HepG2 (cell line): Measurements from ENCODE around the gene DOK5. TPM values are rescaled to one million over a fixed set of nuclear protein-coding genes. Genes with fewer than 3 reads are reported as not detected.

Experiments
- ATAC-seq: fragments of 200-7000 bp; cut with Tn5 transposase; 3 replicates; pipeline ENCODE4 v1.9.1; 2020; ENCODE audit warnings: mild to moderate bottlenecking, moderate library complexity
- BruUV-seq: library from RNA; stranded (reverse); fragments of 400-500 nt; replicated peaks from 2 replicates; lab custom pipeline; 2021; lab: Mats Ljungman, UMichigan
- CTCF ChIA-PET: fragments of 300-600 bp; formaldehyde crosslinking; extraction: SDS; loops from one replicate; lab custom pipeline; 2021; ENCODE audit warnings: low total read pairs, inconsistent platforms, low intra/inter-chr PET ratio; lab: Yijun Ruan, JAX
- POLR2A ChIA-PET: fragments of 350-600 bp; sonication (Branson Sonifier 250); formaldehyde crosslinking; loops from one replicate; lab custom pipeline; 2020; ENCODE audit warnings: antibody characterized with exemption, inconsistent platforms; lab: Yijun Ruan, JAX
- DNase-seq: peaks from one replicate; pipeline ENCODE4 v3.0.0-alpha.2; 2015; ENCODE audit warnings: low spot score
- FAIRE-seq: peaks from 3 replicates; lab custom pipeline; 2011; peaks lifted over from hg19 to GRCh38; lab: Jason Lieb, UNC
- H2AFZ ChIP-seq: one replicate; pipeline ENCODE4 v1.6.1; 2011; ENCODE audit warnings: low read length, inconsistent platforms
- H3K27ac ChIP-seq: fragments of 300-600 bp; 3 replicates; pipeline ENCODE4 v1.8.0; 2011; ENCODE audit warnings: mixed run types, mild to moderate bottlenecking, mixed read lengths, low read length, inconsistent platforms; ENCODE audit not compliant: insufficient read depth; ENCODE audit errors: extremely low read length
- H3K27me3 ChIP-seq, 2 experiments: fragments of 200-600 bp in 1 of 2; 2 replicates in 1 of 2; 3 replicates in 1 of 2; pipeline versions ENCODE4 v1.6.0 to v1.8.0; 2011; ENCODE audit warnings: low read length in 2 of 2, mild to moderate bottlenecking in 2 of 2, moderate library complexity in 2 of 2, inconsistent platforms in 1 of 2; ENCODE audit not compliant: insufficient read depth in 2 of 2, control insufficient read depth in 1 of 2
- H3K36me3 ChIP-seq, 2 experiments: fragments of 200-600 bp in 1 of 2; replicated peaks in 1 of 2; 2 replicates in 1 of 2; 3 replicates in 1 of 2; pipeline versions ENCODE4 v1.5.1 to v1.8.0; 2011; ENCODE audit warnings: low read length in 2 of 2, inconsistent platforms in 1 of 2; ENCODE audit not compliant: insufficient read depth in 2 of 2, control insufficient read depth in 1 of 2
- H3K4me1 ChIP-seq: 2 replicates; pipeline ENCODE4 v1.5.1; 2012; ENCODE audit warnings: low read length, inconsistent platforms; ENCODE audit not compliant: insufficient read depth
- H3K4me2 ChIP-seq: 2 replicates; pipeline ENCODE4 v1.6.0; 2011; ENCODE audit warnings: low read depth, low read length, inconsistent platforms
- H3K4me3 ChIP-seq, 3 experiments: fragments of 200-600 bp in 1 of 3; sonication (generic), shearing (Covaris generic) in 1 of 3; replicated peaks in 1 of 3; 2 replicates each; pipeline ENCODE4 v1.5.1; 2011 to 2016; ENCODE audit warnings: low read length in 3 of 3, inconsistent platforms in 2 of 3, low read depth in 2 of 3, mild to moderate bottlenecking in 2 of 3, control low read depth in 1 of 3, mixed read lengths in 1 of 3; ENCODE audit not compliant: insufficient read depth in 1 of 3
- H3K79me2 ChIP-seq: one replicate; pipeline ENCODE4 v1.6.1; 2011; ENCODE audit warnings: low read length, inconsistent platforms; ENCODE audit not compliant: insufficient read depth
- H3K9ac ChIP-seq: 2 replicates; pipeline ENCODE4 v1.6.0; 2011; ENCODE audit warnings: mild to moderate bottlenecking, low read depth, low read length, inconsistent platforms; ENCODE audit not compliant: insufficient read depth
- H3K9me3 ChIP-seq: 2 replicates; pipeline ENCODE4 v1.5.1; 2012; ENCODE audit warnings: mild to moderate bottlenecking, low read length
- H4K20me1 ChIP-seq: 2 replicates; pipeline ENCODE4 v1.6.0; 2011; ENCODE audit warnings: inconsistent platforms, mild to moderate bottlenecking, low read length, moderate library complexity; ENCODE audit not compliant: insufficient read depth
- CTCF ChIP-seq: sonication (generic); formaldehyde crosslinking; IDR thresholded peaks from 2 replicates; pipeline ENCODE4 v1.5.0; 2020; ENCODE audit warnings: mild to moderate bottlenecking, missing genetic modification reagents, moderate library complexity
- FOXA1 ChIP-seq, 2 experiments: fragments of 450-650 bp in 1 of 2; sonication (generic) in 1 of 2; formaldehyde crosslinking in 1 of 2; IDR thresholded peaks; 2 replicates each; pipeline versions ENCODE4 v1.4.0 to v1.6.1; 2016 to 2020; ENCODE audit warnings: missing genetic modification reagents in 1 of 2
- FOXA3 ChIP-seq: IDR thresholded peaks from 2 replicates; pipeline ENCODE4 v1.6.1; 2016; ENCODE audit warnings: missing genetic modification reagents, missing compliant biosample characterization
- HOXA7 ChIP-seq: sonication (generic); formaldehyde crosslinking; IDR thresholded peaks from 2 replicates; pipeline ENCODE4 v1.8.1; 2022; ENCODE audit warnings: mild to moderate bottlenecking, missing genetic modification reagents, moderate library complexity
- SOX13 ChIP-seq, 3 experiments: fragments of 450-650 bp in 1 of 3; sonication (generic) in 1 of 3; formaldehyde crosslinking in 1 of 3; IDR thresholded peaks in 2 of 3; conservative IDR thresholded peaks in 1 of 3; 2 replicates each; pipeline versions ENCODE4 v1.5.0 to v1.6.1; 2016 to 2020; ENCODE audit warnings: antibody characterized with exemption in 1 of 3, mild to moderate bottlenecking in 1 of 3, missing compliant biosample characterization in 1 of 3, missing genetic modification reagents in 1 of 3, moderate library complexity in 1 of 3
- SOX5 ChIP-seq: IDR thresholded peaks from 2 replicates; pipeline ENCODE4 v1.6.1; 2016; ENCODE audit warnings: borderline replicate concordance
- TFE3 ChIP-seq: IDR thresholded peaks from 2 replicates; pipeline ENCODE4 v1.6.1; 2016
- ZBTB40 ChIP-seq, 2 experiments: fragments of 450-650 bp in 1 of 2; sonication (generic) in 1 of 2; formaldehyde crosslinking in 1 of 2; IDR thresholded peaks; 2 replicates each; pipeline versions ENCODE4 v1.6.1 to v1.8.0; 2016 to 2022; ENCODE audit warnings: antibody characterized with exemption in 1 of 2, mild to moderate bottlenecking in 1 of 2, missing genetic modification reagents in 1 of 2
- ZNF12 ChIP-seq: sonication (generic); formaldehyde crosslinking; IDR thresholded peaks from 2 replicates; pipeline ENCODE4 v1.5.0; 2020; ENCODE audit warnings: missing genetic modification reagents
- ZNF879 ChIP-seq: sonication (generic); formaldehyde crosslinking; IDR thresholded peaks from 2 replicates; pipeline ENCODE4 v1.8.1; 2023; ENCODE audit warnings: missing genetic modification reagents
- WGBS: methylation state at CpG from one replicate; pipeline ENCODE4 v1.1.6; 2017; ENCODE audit warnings: low lambda C conversion rate; 5-methylcytosine and 5-hydroxymethylcytosine counted together
- in situ Hi-C: cut with HindIII; loops from 2 replicates; pipeline ENCODE4 v1.10.0; 2017; ENCODE audit warnings: low pct_unique_long_range_greater_than_20kb; ENCODE audit not compliant: extremely low pct_ligation_motif_present
- intact Hi-C: fragments of 100-400 bp; cut with micrococcal nuclease; formaldehyde crosslinking; loops from one replicate; pipeline ENCODE4 v1.10.0; 2022; ENCODE audit not compliant: unreplicated experiment
- polyA plus RNA-seq, 8 experiments: library from polyadenylated mRNA; depleted of rRNA in 3 of 8; stranded (reverse) in 7 of 8; unstranded in 1 of 8; fragments of >200 nt; fragmentation: Illumina TruSeq in 4 of 8; extraction: Trizol in 4 of 8; gene quantifications; 2 replicates each; pipeline versions ENCODE4 v1.2.1 to v1.2.3, GENCODE V29; 2011 to 2016; ENCODE audit warnings: low read depth in 4 of 8, missing spikeins in 1 of 8, mixed read lengths in 1 of 8; ENCODE audit not compliant: insufficient read depth in 1 of 8
- total RNA-seq, 5 experiments: library from RNA; depleted of rRNA; stranded (reverse); fragments of >200 nt; fragmentation: Illumina TruSeq; extraction: Trizol; gene quantifications; 2 replicates each; pipeline ENCODE4 v1.2.3, GENCODE V29; 2016; ENCODE audit warnings: low read depth in 1 of 5

Gene DOK5
- total and polyA plus RNA-seq, 2 of the 13 experiments (the other 11 are each of a cell fraction or from before 2014, with no cell fraction given), result not detected

GRCh38 chr20:54657268-54657826 is 182.0 kb downstream of the DOK5 start:
- H3K9ac ChIP-seq, result no peak overlapping the region
- in situ Hi-C loops (loop anchor here (25.0 kb wide), 1 partner anchor 1905 kb away; no protein-coding TSS in a partner anchor), intact Hi-C loops (no loop called here)
- DNase-seq (peak; percentile 20), FAIRE-seq (no peak), ATAC-seq (peak; percentile 89)
- no TSS peak for BruUV-seq
- H2AFZ ChIP-seq, result no peak overlapping the region
- H3K27ac ChIP-seq, result no peak overlapping the region
- POLR2A ChIA-PET, result no interaction called here
- WGBS, result 5% methylated on average over 2 of the region's 2 CpGs
- peaks cover 0 to 29% of the 10 kb centered on the region in 2 experiments; a peak in 3 of 5 replicates for H3K27me3 ChIP-seq
- no peaks in the 10 kb centered on the region for H3K9me3 ChIP-seq
- H3K36me3 ChIP-seq, result no peaks in the 10 kb centered on the region
- no peak overlapping the region for H3K4me3 ChIP-seq
- peaks cover 7% of the 10 kb centered on the region; the same call in 1 of the 2 replicates for H3K4me1 ChIP-seq
- no peaks in the 10 kb centered on the region for H4K20me1 ChIP-seq
- no peaks in the 10 kb centered on the region for H3K79me2 ChIP-seq
- no peak overlapping the region for H3K4me2 ChIP-seq
- CTCF ChIA-PET, result no interaction called here
- TF ChIP-seq ZBTB40 (IDR thresholded peaks at IDR 0.05) (peak; percentile 41; the same call in 1 of the 2 replicates), ZBTB40 (CRISPR knock-in tag; IDR thresholded peaks at IDR 0.05) (peak; percentile 98), SOX5 (peak; percentile 43; the same call in 1 of the 2 replicates), ZNF879 (CRISPR knock-in tag) (no peak), TFE3 (CRISPR knock-in tag) (no peak), CTCF (CRISPR knock-in tag) (0 out of 2 replicates have a peak, but pooled peaks have one; percentile 7), HOXA7 (no peak), FOXA1 (IDR thresholded peaks at IDR 0.05) (no peak), FOXA1 (CRISPR knock-in tag; IDR thresholded peaks at IDR 0.05) (no peak), SOX13 (IDR thresholded peaks at IDR 0.05) (no peak), SOX13 (CRISPR knock-in tag; conservative IDR thresholded peaks at IDR 0.05 in 1 of 2, IDR thresholded peaks at IDR 0.05 in 1 of 2) (peak in 1 of 2 experiments; percentile 71; a peak in 2 of 4 replicates), ZNF12 (CRISPR knock-in tag) (0 out of 2 replicates have a peak, but pooled peaks have one; percentile 68), FOXA3 (0 out of 2 replicates have a peak, but pooled peaks have one; percentile 32)
